Measurements from ENCODE around the gene FIGLA.

The FIGLA gene, protein sequence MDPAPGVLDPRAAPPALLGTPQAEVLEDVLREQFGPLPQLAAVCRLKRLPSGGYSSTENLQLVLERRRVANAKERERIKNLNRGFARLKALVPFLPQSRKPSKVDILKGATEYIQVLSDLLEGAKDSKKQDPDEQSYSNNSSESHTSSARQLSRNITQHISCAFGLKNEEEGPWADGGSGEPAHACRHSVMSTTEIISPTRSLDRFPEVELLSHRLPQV

DNA sequence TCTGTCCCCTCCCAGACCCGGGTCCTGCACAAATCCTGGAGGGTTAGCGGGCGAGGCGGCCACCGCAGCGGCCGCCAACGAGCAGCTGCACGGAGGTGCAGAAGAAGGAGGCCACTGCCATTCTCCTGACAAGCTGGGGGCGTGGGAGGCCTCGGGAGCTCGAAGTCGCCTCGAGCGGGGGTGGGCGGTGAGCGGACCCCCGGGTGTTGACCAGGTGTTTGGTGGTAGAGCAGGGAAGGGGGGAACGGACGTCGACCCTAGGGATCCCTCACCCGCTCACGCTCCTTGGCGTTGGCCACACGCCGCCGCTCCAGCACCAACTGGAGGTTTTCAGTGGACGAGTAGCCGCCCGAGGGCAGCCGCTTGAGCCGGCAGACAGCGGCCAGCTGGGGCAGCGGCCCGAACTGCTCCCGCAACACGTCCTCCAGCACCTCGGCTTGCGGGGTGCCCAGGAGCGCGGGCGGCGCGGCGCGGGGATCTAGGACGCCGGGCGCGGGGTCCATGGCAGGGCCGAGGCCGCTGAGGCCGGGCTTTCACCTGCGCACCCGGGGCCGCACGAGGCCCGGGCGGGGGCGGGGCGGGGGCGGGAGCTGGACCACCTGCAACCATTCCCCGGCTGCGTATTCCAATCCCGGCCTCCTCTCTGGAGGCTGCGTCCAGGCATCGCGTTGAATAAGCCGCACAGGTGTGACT lies at the start of gene FIGLA:
Gene FIGLA (minus strand): TSS at position 508 of the 693 bp plus-strand sequence. CDS start 5 bp downstream, at position 503.
- in situ Hi-C loops (cut with HindIII; ENCODE audit: low pct_ligation_motif_present, low pct_unique_long_range_greater_than_20kb, low sequenced_read_pairs), result loop anchor here (25.0 kb wide), 1 partner anchor 103 kb away; no protein-coding TSS in a partner anchor
- DNase-seq, result no peak

DNA sequence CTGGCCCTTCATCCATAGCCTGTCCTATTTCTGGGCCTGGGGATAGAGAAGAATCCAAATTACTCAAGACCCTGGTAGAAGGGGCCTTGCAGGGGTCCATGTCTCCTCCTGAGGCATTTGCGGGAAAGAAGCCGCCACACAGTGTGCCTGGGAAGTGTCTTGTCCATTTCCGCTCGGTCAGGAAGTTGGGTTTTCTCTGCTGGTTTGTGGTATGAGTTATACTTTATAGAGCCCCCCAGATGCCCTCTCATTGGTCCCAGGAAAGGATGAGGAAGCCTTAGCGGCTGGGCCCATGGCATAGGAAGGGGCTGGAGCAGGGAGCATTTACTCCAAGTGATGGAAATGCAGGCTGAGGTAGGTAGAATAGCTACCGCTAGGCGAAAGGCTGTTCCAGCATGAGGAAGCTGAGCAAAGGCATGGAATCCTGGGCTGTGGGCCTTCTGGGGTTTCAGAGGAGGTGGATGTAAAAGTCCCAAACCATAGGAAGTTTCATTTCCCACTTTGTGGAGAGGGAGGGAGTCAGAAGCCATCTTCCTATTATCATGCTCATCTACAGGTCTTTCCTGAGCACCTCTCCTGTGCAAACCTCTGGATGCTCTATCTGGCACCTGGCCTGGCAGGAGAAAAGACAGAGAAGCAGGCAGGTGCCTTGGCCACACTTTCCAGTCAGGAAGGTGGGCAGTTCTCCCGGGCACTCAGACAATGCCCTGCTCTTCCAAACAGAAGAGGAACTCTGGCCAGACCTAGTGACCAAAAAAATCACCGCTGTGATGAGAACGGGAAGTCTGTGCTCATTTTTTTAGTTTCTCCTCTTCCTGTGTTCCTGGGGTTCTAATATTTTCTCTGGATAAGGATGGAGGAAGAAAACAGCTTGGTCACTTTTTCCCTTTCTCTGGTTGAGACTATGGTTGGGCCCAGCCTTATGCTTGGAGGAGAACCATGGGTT lies 47.8 kb upstream of the FIGLA start:
- in situ Hi-C loops (cut with HindIII; ENCODE audit: low pct_ligation_motif_present, low pct_unique_long_range_greater_than_20kb, low sequenced_read_pairs), result no loop called here
- DNase-seq, result no peak

DNA sequence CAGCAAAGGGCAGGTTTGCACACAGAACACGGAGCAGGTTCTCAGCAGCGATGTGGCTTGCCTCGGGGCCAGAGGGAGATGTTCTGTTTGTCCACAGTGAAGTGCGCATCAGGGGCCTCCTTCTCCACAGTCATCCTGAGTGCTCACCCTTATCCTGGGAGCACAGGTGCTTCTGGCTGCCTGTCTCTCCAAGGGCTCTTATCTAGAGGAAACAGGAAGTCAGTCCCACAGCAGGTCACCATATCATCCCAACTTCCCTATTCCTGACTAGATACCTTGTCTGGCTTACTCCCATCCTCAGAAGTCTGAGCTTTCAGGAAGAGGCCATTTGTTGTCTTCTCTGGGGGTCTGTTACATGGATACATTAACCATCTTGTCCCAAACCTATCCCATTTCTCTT lies 45.2 kb upstream of the FIGLA start, which contains the start of gene CD207:
Gene CD207 (minus strand): TSS at position 174 of the 400 bp plus-strand sequence. CDS start 40 bp downstream, at position 134.
- in situ Hi-C loops (cut with HindIII; ENCODE audit: low pct_ligation_motif_present, low pct_unique_long_range_greater_than_20kb, low sequenced_read_pairs), result no loop called here
- DNase-seq, result no peak

DNA sequence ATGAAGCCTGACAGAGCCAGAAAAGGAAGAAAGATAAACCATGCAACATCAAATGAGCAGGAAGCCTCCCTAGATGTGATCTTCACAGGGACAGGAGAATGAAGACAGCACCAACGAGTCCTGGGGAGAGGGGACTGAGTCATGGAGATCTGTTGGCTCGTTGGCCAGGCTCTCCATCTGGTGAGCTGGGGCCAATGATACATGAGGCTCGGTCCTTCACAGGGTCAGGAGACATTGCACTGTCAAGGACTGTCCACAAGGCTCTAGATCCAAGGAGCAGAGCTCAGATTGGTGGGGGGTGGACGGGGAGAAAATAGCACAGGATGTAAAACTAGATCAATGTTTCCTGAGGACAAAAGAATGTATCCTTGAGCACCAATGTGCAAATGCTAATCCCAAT lies 44.4 kb upstream of the FIGLA start:
- in situ Hi-C loops (cut with HindIII; ENCODE audit: low pct_ligation_motif_present, low pct_unique_long_range_greater_than_20kb, low sequenced_read_pairs), result no loop called here
- DNase-seq, result no peak

DNA sequence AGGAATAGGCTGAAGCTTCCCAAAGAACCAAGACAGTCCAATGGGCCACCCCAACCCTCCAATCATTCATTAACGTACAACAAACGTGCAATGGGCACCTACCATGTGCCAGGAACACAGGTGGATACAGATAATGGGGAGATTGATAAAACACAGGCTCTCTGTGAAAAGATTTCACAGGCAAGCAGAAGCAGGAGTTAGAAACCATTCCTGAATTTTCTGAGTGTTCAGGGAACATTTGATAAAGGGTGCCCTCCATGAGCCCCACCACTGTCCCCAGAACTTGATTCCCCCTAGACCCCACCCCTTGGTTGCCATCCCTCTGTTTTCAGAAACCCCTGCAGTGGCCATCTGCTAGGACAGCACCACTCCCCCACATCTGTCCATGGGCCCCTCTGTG lies 43.7 kb upstream of the FIGLA start:
- DNase-seq, result no peak
- in situ Hi-C loops (cut with HindIII; ENCODE audit: low pct_ligation_motif_present, low pct_unique_long_range_greater_than_20kb, low sequenced_read_pairs), result no loop called here

DNA sequence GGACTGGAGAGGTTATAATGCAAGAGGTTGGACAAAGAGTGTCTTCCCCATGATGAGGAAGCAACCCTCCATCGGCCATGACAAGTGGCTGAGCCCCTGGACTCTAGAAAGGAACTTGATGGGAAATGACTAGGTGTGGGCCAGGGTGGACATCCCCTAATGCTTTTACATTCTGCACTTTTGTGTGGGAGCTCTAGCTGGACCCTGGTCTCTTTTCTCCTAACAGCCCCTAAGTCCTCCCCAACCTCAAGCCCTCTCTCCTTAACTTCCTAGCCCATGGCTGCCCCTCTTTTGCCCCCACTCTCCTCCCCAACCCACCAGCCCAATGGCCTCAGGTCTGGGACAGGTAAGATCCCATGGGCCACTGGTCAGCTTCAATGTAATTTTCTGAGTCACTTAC lies 42.8 kb upstream of the FIGLA start:
- DNase-seq, result no peak
- in situ Hi-C loops (cut with HindIII; ENCODE audit: low pct_ligation_motif_present, low pct_unique_long_range_greater_than_20kb, low sequenced_read_pairs), result no loop called here

DNA sequence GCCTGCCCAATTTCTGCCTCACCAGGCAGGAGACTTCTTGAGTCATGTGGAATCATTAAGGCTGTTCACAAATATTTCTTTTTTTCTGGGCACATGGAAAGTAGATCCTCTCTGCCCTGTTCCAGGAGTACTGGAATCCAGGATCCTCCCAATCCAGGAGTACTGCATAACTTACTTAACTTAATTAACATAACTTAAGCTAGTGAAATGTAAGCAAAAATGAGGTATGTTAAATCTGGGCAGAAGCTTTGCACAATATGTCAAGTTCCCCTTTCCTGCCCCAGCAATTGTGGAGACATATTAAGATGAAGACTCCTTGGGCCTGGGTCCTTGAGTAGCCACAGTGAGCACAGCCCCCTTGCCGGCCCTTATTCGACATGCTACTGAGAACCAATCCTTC lies 41.9 kb upstream of the FIGLA start:
- DNase-seq, result no peak
- in situ Hi-C loops (cut with HindIII; ENCODE audit: low pct_ligation_motif_present, low pct_unique_long_range_greater_than_20kb, low sequenced_read_pairs), result no loop called here

DNA sequence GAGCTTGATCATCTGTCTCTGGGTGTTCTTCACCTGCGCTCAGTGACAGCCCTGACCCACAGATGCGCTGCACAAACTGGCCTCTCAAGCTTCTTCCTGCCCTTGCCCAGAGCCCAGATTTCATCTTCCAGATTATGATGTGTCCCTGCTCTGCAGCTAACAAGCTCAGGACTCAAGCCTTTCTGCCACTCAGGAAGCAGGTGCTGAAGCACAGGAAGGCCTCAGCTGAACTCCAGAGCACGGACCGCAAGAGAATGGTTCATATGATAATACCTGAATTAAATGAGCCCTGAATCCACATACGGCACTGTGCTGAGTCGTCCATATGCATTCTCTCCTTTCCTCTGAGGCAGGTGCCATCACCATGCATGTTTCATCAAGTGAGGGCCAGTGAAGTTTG lies 41.4 kb upstream of the FIGLA start:
- DNase-seq, result no peak
- in situ Hi-C loops (cut with HindIII; ENCODE audit: low pct_ligation_motif_present, low pct_unique_long_range_greater_than_20kb, low sequenced_read_pairs), result no loop called here

DNA sequence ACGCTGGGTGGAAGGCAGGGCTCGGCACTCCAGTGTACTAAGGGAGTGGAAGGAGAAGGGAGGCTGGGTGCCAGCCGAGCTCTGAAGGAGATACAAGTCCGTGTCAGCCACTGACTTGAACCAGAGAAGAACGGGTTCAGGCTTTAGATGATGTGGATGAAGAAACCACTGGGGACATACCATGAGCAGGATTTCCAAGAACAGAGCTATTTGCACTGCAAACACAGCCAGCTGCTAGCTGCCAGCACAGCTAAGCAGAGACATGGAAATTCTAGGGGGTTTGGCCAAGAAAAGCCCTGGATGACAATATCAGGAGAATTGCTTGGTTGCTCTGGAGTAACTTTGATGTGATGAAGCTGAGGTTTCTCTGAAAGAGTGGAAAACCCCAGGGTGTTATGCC lies 39.9 kb upstream of the FIGLA start:
- in situ Hi-C loops (cut with HindIII; ENCODE audit: low pct_ligation_motif_present, low pct_unique_long_range_greater_than_20kb, low sequenced_read_pairs), result no loop called here
- no peak for DNase-seq

DNA sequence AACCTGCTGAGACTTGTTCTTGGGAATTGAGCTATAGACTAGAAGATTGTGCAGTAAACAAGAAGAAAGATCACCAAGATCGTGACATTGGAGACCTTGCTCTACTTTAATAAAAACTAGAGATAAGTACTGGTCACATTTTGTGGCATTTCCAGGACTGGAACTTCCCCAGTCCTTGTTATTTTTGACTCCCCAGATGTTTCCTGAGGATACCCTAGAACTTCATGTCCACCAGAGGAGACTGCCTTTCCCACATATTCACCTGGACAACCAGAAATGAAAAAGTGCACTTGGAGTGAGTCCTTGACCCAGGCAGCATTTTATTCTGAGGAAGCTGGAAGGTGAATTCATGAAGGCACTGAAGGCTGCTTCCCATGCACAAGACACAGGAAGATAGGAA lies 39.5 kb upstream of the FIGLA start:
- in situ Hi-C loops (cut with HindIII; ENCODE audit: low pct_ligation_motif_present, low pct_unique_long_range_greater_than_20kb, low sequenced_read_pairs), result no loop called here
- DNase-seq, result no peak

DNA sequence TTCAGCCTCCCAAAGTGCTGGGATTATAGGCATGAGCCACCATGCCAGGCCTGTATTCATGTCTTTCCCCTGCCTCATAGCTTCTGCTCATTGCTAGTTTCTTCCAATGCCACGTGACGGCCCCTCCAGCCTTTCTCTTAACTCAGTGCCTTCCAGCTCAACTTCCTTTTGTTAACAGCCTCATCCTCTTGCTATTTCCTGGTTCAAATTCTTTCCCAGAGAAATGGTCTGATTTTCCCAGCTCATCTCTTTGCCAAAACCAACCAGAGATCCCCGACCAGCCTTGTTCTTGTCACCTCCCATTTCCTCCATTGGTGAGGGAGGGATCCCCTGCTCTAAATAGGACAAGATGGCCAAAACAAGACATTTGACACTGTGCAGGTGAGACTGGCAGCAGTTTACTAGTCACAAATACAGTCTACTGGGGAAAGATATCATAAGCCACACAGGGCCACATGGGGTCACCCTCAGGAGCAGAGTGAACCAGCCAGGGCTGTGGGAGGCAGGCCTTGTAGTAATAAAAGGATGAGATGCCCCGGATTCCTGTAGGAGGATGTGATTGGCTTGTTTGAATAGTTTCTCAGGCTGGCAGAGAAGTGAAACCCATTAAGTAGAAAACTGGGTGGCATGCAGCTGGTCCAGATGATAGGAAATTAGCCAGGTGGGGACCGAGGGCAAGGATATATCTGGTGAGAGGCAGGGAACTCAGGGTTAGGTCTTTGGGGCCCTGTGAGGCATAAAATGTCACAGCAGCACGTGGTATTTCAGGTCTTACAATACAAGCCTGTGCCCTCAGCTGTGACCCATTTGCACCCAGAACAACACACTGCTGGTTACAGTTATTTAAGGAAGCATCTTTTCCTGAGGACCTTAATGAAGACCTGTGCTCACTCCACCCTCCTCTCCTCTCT lies 38.7 kb upstream of the FIGLA start:
- in situ Hi-C loops (cut with HindIII; ENCODE audit: low pct_ligation_motif_present, low pct_unique_long_range_greater_than_20kb, low sequenced_read_pairs), result no loop called here
- DNase-seq, result no peak

DNA sequence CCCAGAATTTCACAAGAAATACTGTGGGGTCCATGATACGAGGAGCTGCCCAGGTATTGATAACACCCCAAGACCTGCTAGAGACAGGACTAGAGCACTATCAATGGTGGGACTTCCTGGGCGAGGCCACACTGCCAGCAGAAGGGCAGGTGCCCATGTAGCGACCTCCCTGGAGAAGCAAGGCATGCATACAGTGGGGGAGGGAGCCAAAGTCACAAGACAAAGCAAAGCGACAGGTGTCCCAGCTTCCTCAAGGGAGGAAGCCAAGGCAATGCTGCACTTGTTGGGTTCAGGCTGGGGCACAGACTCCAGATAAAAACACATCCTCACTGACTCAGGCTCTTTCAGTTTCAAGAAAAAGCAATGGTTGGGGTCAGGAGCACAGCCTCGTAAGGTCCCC lies 37.7 kb upstream of the FIGLA start:
- DNase-seq, result no peak
- in situ Hi-C loops (cut with HindIII; ENCODE audit: low pct_ligation_motif_present, low pct_unique_long_range_greater_than_20kb, low sequenced_read_pairs), result no loop called here

DNA sequence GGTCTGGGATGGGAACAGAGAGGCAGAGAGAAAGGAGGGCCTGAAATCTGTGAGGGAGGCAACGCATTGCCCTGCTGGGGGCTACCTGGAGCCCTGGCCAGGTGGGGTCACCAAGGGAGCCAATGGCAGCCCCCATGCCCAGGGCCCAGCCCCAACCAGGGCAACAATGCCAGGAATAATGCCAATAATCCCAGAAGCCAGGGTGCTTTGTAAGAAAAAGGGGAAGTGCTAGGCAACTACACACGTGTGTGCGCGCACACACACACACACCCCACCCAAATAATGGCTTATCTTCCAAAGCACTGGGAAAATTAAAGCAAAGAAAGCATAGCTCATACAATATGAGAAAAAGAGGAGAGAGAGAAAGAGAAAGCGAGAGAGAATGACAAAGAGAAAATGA lies 36.9 kb upstream of the FIGLA start:
- in situ Hi-C loops (cut with HindIII; ENCODE audit: low pct_ligation_motif_present, low pct_unique_long_range_greater_than_20kb, low sequenced_read_pairs), result no loop called here
- DNase-seq, result no peak

DNA sequence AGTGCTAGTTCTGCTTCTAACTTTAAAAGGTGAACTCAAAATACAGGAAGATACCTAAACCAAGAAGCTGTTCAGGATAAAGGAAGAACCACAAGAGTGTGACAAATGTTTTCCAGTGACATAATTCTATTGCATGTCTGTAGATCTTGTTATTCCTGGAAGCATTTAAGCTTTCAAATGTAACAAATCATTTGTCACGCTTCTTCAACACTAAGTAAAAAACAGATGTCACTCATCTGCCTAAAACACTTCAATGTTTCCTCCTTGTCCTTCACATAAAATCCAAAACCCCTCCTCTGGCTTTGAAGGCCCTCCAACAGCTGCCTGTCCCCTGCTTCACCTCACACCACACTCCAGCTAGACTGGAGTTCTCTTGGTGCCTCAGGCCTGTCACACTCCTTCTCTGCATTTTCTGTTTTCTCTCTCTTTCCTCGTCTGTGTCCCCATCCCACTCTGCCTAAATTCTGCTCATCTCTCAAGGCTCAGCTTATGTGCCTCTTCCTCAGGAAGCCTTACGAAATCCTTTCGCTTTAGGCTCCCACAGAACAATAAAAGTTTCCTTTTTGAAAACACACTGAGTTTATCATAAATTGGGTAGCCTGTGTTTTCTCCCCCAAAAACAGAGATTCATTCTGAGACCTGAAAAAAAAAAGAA lies 36.4 kb upstream of the FIGLA start:
- in situ Hi-C loops (cut with HindIII; ENCODE audit: low pct_ligation_motif_present, low pct_unique_long_range_greater_than_20kb, low sequenced_read_pairs), result no loop called here
- DNase-seq, result no peak

DNA sequence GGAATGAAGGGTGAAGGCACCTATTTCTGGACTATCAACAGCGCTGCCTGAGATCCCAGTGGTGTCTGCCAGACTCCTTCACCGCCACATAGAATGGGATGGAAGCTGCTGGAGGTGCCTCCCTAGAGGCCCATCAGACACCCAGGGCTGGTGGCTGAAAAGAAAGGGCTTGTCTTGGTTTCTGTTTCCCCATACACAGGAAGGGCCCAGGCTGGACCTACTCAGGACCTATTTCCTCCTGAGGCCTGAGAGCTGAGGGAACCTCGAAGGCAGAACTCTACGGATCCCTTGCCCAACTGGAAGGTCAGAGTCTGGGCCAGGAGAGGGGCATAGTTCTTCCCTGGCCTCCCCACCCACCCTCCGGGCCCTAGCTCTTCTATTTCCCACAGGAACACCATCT lies 32.8 kb upstream of the FIGLA start:
- in situ Hi-C loops (cut with HindIII; ENCODE audit: low pct_ligation_motif_present, low pct_unique_long_range_greater_than_20kb, low sequenced_read_pairs), result no loop called here
- no peak for DNase-seq

DNA sequence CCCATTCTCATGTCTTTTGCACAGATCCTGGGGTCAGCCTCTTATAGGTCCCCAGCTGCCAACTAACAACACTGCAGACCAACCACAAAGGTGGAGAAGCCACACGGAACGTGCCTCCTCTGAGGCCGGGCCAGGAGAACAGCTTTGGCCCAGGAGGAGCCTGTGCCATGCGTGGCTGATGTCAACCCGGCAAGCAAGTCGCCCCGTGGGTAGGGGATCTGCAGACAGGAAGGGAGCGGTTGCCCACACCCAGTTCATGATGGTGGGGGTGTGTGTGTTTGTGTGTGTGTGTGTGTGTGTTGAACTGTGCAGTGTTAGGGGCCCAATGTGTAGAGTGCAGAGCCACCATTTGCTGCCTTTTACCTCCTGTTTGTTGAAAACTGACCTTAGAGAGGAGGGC lies 32.4 kb upstream of the FIGLA start:
- in situ Hi-C loops (cut with HindIII; ENCODE audit: low pct_ligation_motif_present, low pct_unique_long_range_greater_than_20kb, low sequenced_read_pairs), result no loop called here
- DNase-seq, result no peak

DNA sequence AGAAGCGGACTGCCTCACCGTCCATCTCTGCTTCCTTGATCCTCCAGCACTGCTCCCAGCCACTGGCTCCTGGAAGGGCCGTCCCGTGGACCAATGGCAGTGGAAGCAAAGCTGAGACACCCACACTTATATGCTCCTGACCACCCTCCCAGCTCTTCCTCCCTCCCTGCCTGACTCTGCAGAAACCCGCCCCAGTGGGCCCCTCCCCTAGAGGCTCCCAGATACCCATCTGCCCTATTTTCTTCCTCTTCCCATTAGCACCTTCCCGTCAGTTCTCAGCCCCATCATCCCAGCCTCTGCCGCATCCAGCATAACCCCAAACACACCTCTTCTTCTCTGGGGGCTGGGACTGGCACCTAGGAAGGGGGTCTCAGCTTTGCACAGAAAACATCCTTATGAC lies 30.1 kb upstream of the FIGLA start, which contains the start of gene CLEC4F:
Gene CLEC4F (minus strand): TSS at position 101 of the 400 bp plus-strand sequence. CDS start 76 bp downstream, at position 25.
- in situ Hi-C loops (cut with HindIII; ENCODE audit: low pct_ligation_motif_present, low pct_unique_long_range_greater_than_20kb, low sequenced_read_pairs), result no loop called here
- no peak for DNase-seq

Data from ACHN (cell line).